GM21515 (cell line): Measurements from ENCODE around the gene TBC1D14.

Source experiments
- ATAC-seq: cut with Tn5 transposase; IDR thresholded peaks from one replicate; pipeline ENCODE4 v1.9.1; 2021; ENCODE audit not compliant: unreplicated experiment

TBC1D14 gene

DNA sequence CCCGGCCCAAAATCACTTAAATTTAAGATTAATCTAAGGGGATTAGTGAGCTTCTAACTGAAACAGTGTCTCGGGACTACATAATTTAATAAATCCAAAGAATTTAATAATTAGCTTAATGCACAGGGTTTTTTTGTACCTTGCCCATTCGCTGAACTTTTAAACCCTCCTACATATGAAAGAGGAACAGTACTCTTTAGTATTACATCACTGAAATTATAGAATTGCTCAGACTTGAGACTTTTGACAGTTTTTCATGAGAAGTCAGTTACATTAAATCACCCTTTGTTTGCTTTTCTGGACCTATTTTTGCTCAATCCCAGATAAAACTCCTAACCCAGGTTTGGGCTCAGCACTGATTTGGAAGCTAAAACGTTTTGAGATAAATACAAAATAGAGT lies 131.1 kb downstream of the TBC1D14 start:
- no peak for ATAC-seq

DNA sequence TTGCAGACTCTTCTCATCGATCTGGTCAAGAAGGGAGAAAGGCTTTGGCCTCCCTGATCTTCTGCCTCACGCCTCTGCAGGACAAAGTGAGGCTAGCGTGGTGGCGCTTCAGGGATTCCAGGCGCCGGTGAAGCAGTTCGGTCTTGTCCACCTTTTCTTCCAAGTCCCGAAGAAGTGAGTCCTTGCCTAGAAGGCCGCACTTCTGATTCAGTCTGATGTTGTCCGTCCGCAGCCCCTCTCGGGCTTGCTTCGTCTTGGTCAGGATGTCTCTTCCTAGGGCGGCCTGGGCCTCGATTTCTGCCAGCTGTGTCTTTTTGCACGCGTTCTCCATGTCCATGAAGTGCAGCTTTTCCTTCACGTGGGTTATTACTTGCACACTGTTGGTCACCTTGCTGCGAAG lies 131.6 kb downstream of the TBC1D14 start:
- ATAC-seq = no peak

DNA sequence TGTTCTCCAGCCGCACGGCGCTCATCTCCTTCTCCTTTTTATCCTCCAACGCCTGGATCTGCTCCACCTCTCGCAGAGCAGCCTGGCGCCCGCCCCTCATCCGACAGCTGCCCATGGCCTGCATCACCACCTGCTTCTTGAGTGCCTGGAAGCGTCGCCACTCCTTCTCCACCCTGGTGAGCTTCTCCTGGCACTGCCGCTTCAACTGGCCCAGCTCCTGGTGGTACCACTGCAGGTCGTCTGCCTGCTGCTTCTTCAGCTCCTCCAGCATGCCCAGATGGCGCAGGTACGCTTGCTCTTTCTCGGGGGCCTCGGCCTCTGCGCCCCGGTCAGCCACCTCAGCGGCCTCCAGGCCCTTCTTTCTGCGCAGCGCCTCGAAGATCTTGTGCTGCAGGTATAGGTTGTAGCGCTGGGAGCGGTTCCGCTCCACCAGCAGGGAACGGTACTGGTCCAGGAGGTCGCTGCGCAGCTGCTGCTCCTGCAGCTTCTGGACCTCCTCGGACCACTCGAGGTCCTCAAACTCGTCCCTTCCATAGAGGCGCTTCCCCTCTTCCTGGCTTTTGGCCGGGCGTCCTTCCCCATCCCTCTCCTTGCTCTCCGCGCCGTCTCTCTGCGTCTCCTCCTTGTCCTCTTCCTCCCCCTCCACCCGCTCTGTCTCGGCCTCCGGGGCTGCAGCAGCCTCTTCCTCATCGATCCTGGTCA lies 132.3 kb downstream of the TBC1D14 start:
- ATAC-seq = no peak

GRCh38 chr4:7042503-7043283 lies 133.1 kb downstream of the TBC1D14 start:
- peak; percentile 71 for ATAC-seq

- peak; percentile 25 for ATAC-seq
Observed at GRCh38 chr4:7043284-7044136, 133.9 kb downstream of the TBC1D14 start, which contains the start of gene TADA2B. Gene TADA2B (plus strand): TSS chr4:7043372. CDS start chr4:7043580, 208 bp downstream.

DNA sequence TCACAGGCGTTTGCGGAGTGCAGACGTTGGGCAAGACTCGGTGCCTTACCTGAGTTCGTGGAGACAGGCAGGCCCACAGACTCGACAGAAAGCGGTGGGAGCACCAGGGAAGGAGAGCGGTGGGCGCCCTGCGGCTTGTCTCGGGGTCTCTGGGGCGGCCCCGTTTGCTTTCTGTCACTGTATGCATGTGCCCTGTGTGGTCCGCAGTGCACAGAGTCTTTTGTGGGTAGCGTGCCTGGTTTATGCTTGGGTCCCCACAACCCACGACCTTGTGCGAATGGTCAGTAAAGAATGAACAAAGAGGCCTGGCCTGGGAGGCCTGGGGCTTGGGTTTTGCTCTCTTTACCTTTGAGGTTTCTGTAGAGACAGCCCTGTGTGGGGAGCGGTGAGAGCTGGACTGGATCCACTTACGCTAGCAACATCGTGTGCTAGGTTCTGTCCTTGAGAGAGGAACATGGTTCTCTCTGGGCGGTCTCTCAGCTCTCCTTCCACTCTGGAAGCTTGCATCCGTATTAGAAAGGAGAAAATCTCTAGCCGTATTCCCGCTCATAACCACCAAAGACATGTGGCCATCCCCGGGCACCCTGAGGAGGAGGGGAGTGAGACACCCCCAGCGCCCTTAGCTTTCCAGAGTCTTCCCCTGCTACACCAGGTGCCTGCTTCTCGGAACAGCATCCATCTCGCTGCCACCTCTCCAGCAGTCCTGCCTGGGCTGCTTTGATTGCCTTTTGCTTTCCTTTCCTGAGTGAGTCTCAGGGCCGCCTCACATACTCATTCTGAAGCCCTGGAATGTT lies 134.7 kb downstream of the TBC1D14 start:
- no peak for ATAC-seq

DNA sequence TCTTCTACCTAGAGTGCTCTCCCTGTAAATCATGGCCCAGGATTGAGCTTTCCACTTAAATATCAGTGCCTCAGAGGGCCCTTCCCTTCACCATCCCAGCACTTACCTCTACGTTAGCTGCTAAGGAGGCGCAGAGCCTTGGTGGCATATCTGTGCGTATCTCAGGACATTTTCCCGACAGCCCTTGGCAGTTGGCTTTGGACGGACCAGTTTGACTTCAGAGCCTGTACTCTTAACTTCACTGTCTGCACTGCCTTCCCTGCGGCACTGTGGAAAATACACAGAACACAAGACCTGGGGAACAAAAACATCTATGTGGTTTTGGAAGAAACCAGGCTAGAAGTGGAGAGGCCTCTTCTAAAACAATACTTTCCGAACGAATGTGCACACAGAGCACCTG lies 135.9 kb downstream of the TBC1D14 start:
- no peak for ATAC-seq

DNA sequence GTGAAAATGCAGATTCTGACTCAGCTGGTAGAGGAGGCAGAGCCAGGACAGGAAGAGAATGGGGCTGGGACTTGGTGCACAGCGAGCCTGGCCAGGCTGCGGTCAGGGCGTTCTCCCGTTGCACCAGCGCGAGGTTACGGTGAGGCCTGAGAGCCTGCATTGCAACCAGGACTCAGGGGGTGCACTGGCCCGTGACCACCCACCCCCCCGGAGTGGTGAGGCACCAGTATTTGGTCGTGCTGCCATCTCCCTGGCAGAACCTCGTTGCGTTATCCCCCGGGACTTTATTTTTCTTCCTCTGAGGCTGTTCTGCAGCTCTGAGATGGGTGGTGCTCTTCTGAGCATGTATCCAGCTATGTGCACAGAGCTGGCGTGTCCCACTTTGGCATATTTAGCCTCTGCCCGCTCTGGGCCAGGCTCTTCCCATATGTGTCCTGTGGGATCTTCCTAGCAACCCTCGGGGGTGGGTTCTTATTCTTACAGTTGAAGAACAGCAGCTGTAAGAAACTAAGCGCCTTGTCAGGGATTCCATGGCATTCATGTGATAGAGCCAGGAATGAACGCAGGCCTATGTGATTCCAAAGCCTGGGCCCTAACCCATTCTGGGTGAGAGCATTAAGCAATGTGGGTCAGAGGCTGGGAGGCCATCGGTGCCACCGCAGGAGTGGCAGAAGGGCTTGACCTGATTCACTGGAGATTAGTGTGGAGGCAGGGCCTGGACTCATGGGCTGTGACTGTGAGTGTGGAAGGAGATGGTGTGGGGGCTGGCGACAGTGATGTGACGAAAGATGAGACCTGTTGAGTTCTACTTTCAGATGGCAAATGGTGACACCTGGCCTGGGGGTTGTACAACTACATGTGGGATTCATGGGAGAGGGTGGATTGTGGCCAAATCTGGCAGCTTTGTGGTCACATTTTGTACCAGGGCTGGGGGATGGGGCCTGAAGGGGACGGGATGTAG lies 136.6 kb downstream of the TBC1D14 start:
- ATAC-seq = no peak

- no peak for ATAC-seq
Observed at GRCh38 chr4:7046971-7047370, 137.3 kb downstream of the TBC1D14 start.

DNA sequence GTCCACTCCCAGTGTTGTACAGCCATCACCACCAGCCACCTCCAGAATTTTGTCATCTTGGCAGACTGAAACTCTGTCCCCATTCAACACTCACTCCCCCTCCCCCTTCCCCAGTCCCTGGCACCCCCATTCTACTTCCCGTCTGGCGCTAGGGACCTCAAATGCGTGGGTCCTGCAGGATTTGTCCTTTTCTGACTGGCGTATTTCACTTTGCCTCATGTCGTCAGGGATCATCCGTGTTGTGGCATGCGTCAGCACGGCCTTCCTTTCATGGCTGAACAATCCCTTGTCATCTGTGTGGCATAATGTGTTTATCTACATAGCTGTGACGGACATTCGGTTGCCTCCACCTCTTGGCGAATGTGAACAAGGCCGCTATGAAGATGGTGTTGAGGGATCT lies 139.0 kb downstream of the TBC1D14 start:
- ATAC-seq = no peak

GRCh38 chr4:7049295-7049694 lies 139.7 kb downstream of the TBC1D14 start:
- ATAC-seq = no peak

DNA sequence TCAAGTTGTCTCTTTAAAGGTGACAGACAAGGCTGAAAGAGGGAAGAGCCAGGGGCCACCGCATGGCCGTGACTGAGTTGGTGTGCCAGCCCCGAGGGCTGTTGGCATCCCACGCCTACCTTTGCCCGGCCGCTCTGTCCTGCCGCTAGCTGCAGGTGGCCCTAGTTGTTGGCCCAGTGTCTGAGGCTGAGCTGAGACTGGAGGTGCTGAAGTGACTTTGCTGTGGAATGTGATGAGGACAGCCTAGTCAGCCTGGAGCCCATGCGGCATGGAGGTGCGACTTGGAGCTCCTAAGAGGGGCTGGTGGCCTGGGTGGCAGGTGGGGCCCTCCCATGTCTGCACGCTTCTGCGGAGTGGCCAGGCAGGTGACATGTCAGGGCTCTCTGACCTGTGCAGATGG lies 140.1 kb downstream of the TBC1D14 start:
- no peak for ATAC-seq

GRCh38 chr4:7050481-7051143 lies 141.0 kb downstream of the TBC1D14 start:
- ATAC-seq = no peak

- no peak for ATAC-seq
Observed at GRCh38 chr4:7051144-7051495, 141.5 kb downstream of the TBC1D14 start.

GRCh38 chr4:7051905-7052304 lies 142.3 kb downstream of the TBC1D14 start:
- ATAC-seq = no peak

- ATAC-seq = no peak
Observed at GRCh38 chr4:7052313-7052712, 142.7 kb downstream of the TBC1D14 start.

DNA sequence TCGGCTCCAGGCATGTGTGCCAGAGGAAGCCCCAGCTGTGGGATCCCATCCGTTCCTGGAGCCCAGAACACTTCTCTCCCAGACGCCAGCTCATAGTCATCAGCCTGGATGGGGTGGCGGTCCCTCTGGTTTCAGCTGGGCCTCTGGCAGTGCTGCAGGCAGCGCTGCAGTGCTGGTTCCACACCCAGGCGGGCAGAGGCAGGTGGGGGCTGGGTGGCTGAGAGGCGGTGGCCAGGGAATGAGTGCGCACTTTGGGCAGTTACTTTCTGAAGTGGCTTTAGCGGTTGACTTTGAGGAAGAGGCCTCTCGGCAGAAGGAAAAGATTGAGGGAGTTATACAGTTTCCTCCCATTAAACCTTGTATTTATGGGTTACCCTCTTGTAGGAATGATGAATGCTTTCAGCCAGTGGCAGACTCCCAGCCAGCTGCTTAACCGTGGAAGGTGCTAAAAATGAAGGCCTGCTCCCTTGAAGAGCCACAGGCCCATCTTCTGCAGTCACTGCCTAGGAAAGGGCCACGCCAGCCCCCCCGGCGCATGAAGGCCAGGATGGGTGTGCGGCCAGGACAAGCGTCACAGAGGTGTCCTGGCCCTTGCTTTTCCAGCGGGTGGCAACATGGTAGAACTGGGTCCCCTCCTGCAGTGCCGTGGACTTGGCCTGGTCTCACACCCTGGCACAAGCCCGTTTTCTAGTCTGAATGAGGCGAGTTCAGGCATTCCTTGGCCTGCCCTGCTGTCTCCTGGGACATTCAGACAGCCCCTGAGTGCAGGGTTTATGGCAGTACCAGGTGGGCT lies 143.5 kb downstream of the TBC1D14 start:
- no peak for ATAC-seq

DNA sequence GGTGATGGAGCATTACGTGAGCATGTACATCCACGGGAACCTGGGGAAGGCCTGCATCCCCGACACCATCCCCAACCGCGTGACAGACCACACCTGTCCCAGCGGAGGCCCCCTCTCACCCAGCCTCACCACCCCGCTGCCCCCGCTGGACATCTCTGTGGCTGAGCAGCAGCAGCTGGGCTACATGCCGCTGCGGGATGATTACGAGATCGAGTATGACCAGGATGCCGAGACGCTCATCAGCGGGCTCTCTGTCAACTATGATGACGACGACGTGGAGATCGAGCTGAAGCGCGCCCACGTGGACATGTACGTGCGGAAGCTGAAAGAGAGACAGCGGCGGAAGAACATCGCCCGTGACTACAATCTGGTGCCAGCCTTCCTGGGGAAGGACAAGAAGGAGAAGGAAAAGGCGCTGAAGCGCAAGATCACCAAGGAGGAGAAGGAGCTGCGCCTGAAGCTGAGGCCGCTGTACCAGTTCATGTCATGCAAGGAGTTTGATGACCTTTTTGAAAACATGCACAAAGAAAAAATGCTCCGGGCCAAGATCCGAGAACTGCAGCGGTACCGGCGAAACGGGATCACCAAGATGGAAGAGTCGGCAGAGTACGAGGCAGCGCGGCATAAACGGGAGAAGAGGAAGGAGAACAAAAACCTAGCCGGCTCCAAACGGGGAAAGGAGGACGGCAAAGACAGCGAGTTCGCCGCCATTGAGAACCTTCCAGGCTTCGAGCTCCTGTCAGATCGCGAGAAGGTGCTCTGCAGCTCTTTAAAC lies 144.7 kb downstream of the TBC1D14 start:
- ATAC-seq = no peak
